ENCODE measurements around the gene RAPGEF4. TPM values are rescaled to one million over a fixed set of nuclear protein-coding genes. Genes with fewer than 3 reads are reported as not detected.

Gene RAPGEF4
- total and polyA plus RNA-seq, 9 of the 15 experiments (the other 6 are each of a cell fraction or from before 2014, with no cell fraction given): 0.04 to 0.33 (median 0.13) TPM; not detected in 6

DNA sequence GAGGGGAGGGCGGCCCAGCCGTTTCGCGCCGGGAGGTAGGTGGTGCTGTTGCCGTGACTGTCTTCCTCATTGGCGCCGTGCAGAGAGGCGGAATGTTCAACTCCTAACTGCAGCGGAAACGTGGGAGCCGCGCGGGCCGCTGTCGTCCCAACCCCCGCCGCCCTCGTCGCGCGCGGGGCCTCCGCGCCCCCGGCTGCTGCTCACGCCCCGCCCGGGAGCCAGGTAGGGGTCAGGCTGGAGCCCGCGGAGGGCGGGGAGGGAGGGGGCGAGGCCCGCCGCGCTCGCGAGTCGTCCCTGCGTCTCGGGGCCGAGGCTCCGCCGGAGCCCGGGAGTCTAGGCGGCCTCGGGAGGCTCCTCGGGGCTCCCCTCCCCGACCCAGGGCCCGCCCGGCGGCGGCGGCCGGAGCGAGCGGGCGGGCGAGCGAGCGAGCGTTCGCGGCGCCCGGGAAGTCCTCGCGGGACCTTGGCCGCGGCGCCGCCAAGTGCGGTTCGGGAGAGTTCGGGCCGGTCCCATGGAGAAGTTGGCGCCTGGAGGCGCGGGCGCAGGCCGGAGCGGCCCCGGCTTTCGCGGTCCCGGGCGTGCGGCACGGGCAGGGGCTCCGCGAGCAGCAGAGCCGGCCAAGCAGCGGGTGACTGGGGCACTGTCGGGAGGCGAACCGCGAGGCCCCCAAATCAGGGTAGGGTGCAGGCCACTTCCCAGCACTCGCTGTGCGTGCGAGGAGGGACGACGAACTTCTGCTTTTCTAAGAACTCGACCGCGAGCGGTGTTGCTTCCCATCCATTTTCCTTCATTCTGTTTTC, 340.3 kb downstream of the RAPGEF4 start, which contains the start of gene MAP3K20 (continued):
- TF ChIP-seq, protein P1, sequence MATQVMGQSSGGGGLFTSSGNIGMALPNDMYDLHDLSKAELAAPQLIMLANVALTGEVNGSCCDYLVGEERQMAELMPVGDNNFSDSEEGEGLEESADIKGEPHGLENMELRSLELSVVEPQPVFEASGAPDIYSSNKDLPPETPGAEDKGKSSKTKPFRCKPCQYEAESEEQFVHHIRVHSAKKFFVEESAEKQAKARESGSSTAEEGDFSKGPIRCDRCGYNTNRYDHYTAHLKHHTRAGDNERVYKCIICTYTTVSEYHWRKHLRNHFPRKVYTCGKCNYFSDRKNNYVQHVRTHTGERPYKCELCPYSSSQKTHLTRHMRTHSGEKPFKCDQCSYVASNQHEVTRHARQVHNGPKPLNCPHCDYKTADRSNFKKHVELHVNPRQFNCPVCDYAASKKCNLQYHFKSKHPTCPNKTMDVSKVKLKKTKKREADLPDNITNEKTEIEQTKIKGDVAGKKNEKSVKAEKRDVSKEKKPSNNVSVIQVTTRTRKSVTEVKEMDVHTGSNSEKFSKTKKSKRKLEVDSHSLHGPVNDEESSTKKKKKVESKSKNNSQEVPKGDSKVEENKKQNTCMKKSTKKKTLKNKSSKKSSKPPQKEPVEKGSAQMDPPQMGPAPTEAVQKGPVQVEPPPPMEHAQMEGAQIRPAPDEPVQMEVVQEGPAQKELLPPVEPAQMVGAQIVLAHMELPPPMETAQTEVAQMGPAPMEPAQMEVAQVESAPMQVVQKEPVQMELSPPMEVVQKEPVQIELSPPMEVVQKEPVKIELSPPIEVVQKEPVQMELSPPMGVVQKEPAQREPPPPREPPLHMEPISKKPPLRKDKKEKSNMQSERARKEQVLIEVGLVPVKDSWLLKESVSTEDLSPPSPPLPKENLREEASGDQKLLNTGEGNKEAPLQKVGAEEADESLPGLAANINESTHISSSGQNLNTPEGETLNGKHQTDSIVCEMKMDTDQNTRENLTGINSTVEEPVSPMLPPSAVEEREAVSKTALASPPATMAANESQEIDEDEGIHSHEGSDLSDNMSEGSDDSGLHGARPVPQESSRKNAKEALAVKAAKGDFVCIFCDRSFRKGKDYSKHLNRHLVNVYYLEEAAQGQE (IDR thresholded peaks at IDR 0.05; ENCODE audit: borderline replicate concordance): peak; percentile 48; the same call in 1 of the 2 replicates
- TF ChIP-seq, protein P1 (CRISPR knock-in tag; IDR thresholded peaks at IDR 0.05; ENCODE audit: low read depth): 0 out of 2 replicates have a peak, but pooled peaks have one; percentile 40
- TF ChIP-seq PHB2 (IDR thresholded peaks at IDR 0.05; ENCODE audit: low read depth) (no peak), ZNF133 (CRISPR knock-in tag; IDR thresholded peaks at IDR 0.05) (no peak), KAT2B (IDR thresholded peaks at IDR 0.05; ENCODE audit: low read depth, low read length) (no peak), ZNF197 (CRISPR knock-in tag; IDR thresholded peaks at IDR 0.05; ENCODE audit: low read depth) (peak; percentile 49; the same call in 1 of the 2 replicates), TOE1 (IDR thresholded peaks at IDR 0.05; ENCODE audit: borderline replicate concordance) (no peak), TOE1 (CRISPR knock-in tag; IDR thresholded peaks at IDR 0.05; ENCODE audit: borderline replicate concordance, low read depth) (0 out of 2 replicates have a peak, but pooled peaks have one; percentile 48), KDM2B (CRISPR knock-in tag; IDR thresholded peaks at IDR 0.05) (no peak), ZNF778 (CRISPR knock-in tag; IDR thresholded peaks at IDR 0.05) (no peak), GABPA (tag; conservative IDR thresholded peaks at IDR 0.05; ENCODE audit: low read depth) (peak; percentile 40; the same call in 1 of the 2 replicates), ZNF239 (CRISPR knock-in tag; IDR thresholded peaks at IDR 0.05) (no peak)
- TF ChIP-seq, protein P2, sequence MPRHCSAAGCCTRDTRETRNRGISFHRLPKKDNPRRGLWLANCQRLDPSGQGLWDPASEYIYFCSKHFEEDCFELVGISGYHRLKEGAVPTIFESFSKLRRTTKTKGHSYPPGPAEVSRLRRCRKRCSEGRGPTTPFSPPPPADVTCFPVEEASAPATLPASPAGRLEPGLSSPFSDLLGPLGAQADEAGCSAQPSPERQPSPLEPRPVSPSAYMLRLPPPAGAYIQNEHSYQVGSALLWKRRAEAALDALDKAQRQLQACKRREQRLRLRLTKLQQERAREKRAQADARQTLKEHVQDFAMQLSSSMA (CRISPR knock-in tag; IDR thresholded peaks at IDR 0.05): no peak
- TF ChIP-seq, protein P3, sequence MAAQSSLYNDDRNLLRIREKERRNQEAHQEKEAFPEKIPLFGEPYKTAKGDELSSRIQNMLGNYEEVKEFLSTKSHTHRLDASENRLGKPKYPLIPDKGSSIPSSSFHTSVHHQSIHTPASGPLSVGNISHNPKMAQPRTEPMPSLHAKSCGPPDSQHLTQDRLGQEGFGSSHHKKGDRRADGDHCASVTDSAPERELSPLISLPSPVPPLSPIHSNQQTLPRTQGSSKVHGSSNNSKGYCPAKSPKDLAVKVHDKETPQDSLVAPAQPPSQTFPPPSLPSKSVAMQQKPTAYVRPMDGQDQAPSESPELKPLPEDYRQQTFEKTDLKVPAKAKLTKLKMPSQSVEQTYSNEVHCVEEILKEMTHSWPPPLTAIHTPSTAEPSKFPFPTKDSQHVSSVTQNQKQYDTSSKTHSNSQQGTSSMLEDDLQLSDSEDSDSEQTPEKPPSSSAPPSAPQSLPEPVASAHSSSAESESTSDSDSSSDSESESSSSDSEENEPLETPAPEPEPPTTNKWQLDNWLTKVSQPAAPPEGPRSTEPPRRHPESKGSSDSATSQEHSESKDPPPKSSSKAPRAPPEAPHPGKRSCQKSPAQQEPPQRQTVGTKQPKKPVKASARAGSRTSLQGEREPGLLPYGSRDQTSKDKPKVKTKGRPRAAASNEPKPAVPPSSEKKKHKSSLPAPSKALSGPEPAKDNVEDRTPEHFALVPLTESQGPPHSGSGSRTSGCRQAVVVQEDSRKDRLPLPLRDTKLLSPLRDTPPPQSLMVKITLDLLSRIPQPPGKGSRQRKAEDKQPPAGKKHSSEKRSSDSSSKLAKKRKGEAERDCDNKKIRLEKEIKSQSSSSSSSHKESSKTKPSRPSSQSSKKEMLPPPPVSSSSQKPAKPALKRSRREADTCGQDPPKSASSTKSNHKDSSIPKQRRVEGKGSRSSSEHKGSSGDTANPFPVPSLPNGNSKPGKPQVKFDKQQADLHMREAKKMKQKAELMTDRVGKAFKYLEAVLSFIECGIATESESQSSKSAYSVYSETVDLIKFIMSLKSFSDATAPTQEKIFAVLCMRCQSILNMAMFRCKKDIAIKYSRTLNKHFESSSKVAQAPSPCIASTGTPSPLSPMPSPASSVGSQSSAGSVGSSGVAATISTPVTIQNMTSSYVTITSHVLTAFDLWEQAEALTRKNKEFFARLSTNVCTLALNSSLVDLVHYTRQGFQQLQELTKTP (IDR thresholded peaks at IDR 0.05; ENCODE audit: low read depth in 1 of 2, partially characterized antibody in 2 of 2): no peak

All from K562 (cell line).